ENCODE data around the gene USP33. TPM values are rescaled to one million over a fixed set of nuclear protein-coding genes. Genes with fewer than 3 reads are reported as not detected.
A peak's percentile ranks its signal among the peaks of the same experiment; 100 is the strongest.
"Not testable (repeated sequence)": the region's sequence is repeated elsewhere in the genome, so short reads cannot be mapped to it uniquely, and the experiment has no call there.

USP33 gene
- total RNA-seq, 1 experiment from 2014 or later, result 51.5 TPM

DNA sequence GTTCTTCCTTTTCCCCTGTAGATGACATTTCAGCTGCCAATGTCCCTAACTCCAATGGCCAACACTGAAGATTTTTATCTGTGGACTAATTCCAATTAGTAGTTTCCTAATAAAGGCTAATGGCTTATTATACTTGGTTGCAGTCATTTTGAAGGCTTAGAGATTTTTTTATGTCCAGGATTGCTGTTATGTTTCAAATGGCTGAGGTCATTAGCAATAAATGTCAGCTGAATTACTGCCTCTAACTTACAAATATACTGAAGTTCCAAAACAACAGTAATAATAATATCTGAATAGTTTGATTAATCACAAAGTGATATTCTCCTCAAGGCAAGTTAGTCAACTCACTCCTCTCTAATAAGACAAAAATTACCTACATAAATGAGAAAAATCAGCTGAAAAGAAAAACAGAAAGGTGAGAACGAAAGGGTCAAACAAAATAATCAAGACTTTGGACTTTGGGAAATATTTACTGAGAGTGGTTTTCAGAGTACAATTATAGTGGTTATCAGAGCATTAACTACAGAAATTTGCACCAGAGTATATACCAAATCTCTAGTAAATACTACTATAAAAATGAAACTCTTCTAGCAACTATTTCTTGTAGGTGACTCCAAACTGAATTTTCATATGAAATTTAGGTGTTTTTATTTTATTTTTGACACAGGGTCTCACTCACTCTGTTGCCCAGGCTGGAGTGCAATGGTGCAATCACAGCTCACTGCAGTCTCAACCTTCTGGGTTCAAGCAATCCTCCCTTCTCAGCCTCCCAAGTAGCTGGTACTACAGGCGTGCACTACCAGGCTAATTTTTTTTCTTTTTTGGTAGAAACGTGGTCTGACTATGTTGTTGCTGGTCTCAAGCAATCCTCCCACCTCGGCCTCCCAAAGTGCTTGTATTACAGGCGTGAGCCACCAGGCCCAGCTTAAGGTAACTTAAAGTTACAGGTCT is 80.7 kb downstream of the USP33 start:
- H3K79me1 ChIP-seq (ENCODE audit: insufficient read depth, low read depth, low read length, poor library complexity, severe bottlenecking), result peaks cover 7% of the 10 kb centered on the region
- no peaks in the 10 kb centered on the region for H3K4me1 ChIP-seq (ENCODE audit: insufficient read depth, low read length)
- H3K18ac ChIP-seq (ENCODE audit: insufficient read length, low read depth, low read length), result no peak overlapping the region
- H2BK15ac ChIP-seq (ENCODE audit: low read depth, low read length), result no peak overlapping the region
- H3K36me3 Mint-ChIP-seq (ENCODE audit: insufficient read depth in 1 of 3, low read depth in 3 of 3), result peaks cover 3 to 4% (median 4%) of the 10 kb centered on the region in 3 experiments; a peak in 4 of 7 replicates
- no peaks in the 10 kb centered on the region for H3K9me3 Mint-ChIP-seq
- no peak overlapping the region for H2AFZ ChIP-seq (ENCODE audit: low read length)
- H3K4ac ChIP-seq (ENCODE audit: low read depth, low read length), result no peak overlapping the region
- H3K27me3 Mint-ChIP-seq (ENCODE audit: low read depth), result no peaks in the 10 kb centered on the region
- no peak overlapping the region for H3K4me3 Mint-ChIP-seq
- no peaks in the 10 kb centered on the region for H3K27me3 ChIP-seq (ENCODE audit: insufficient read depth, low read length)
- no peak overlapping the region for H2AK5ac ChIP-seq (ENCODE audit: insufficient read length, low read length)
- H3K4me1 Mint-ChIP-seq, result peaks cover 15 to 22% of the 10 kb centered on the region in 2 experiments
- 0 out of 7 replicates have a peak overlapping the region, but pooled peaks of 1 of the 3 experiments have one; percentile 3 for H3K27ac Mint-ChIP-seq
- no peak overlapping the region for H3K23ac ChIP-seq (ENCODE audit: insufficient read length, low read depth, low read length)
- H3K79me2 ChIP-seq (ENCODE audit: insufficient read depth, low read length), result peaks cover 23% of the 10 kb centered on the region
- no peak for DNase-seq
- no peak for TF ChIP-seq CTCF (conservative IDR thresholded peaks at IDR 0.05)
- H4K5ac ChIP-seq (ENCODE audit: insufficient read length, low read depth, low read length), result no peak overlapping the region
- WGBS (ENCODE audit: extremely low coverage, insufficient read length, low lambda C conversion rate), result no CpG with 5 or more reads among the region's 5 CpGs
- no peak overlapping the region for H4K8ac ChIP-seq (replicated peaks; ENCODE audit: insufficient read length, low read depth, low read length)
- peaks cover 12% of the 10 kb centered on the region for H3K23me2 ChIP-seq (ENCODE audit: insufficient read length, low read depth, low read length, poor library complexity, severe bottlenecking)
- no peak overlapping the region for H3K9ac ChIP-seq (ENCODE audit: extremely low read depth, insufficient read length, low read length)
- H2BK20ac ChIP-seq (ENCODE audit: low read depth, low read length, poor library complexity, severe bottlenecking), result no peak overlapping the region
- no peak overlapping the region for H3K4me2 ChIP-seq (ENCODE audit: insufficient read depth, insufficient read length, low read length)
- H3T11ph ChIP-seq (ENCODE audit: low read length), result no peak overlapping the region
- no peak overlapping the region for H3K14ac ChIP-seq (ENCODE audit: insufficient read depth, low read length)
- H2BK12ac ChIP-seq (ENCODE audit: insufficient read length, low read depth, low read length), result no peak overlapping the region
- H3K9me3 ChIP-seq (ENCODE audit: control insufficient read depth, low read depth, low read length), result no peaks in the 10 kb centered on the region
- no peak overlapping the region for H4K91ac ChIP-seq (ENCODE audit: insufficient read length, low read depth, low read length)
- no peaks in the 10 kb centered on the region for H4K20me1 ChIP-seq (ENCODE audit: control insufficient read depth, insufficient read depth, insufficient read length)
- H2BK120ac ChIP-seq (ENCODE audit: low read depth, low read length, poor library complexity, severe bottlenecking), result no peak overlapping the region
- H3K27ac ChIP-seq (ENCODE audit: insufficient read length, low read depth, low read length), result no peak overlapping the region
- H2BK5ac ChIP-seq (ENCODE audit: insufficient read length, low read length), result no peak overlapping the region
- H3K56ac ChIP-seq (ENCODE audit: insufficient read length, low read depth, low read length), result no peak overlapping the region

DNA sequence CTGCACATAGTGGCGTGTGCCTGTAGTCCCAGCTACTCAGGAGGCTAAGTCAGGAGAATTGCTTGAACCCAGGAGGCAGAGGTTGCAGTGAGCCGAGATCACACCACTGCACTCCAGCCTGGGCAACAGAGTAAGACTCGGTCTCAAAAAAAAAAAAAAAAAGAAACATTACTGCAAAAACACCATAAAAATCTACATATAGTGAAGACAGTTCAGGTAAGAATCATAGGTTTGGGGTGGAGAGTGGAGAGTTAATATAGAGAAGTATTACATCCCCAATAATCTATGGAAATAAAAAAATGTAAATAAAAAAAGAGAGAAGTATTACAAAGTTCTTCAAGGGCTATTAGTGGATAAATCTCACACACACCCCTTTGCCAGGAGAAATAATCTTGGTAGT is 84.8 kb downstream of the USP33 start:
- not testable (repeated sequence) for H4K20me1 ChIP-seq (ENCODE audit: control insufficient read depth, insufficient read depth, insufficient read length); H3K23ac ChIP-seq (ENCODE audit: insufficient read length, low read depth, low read length); H2AK5ac ChIP-seq (ENCODE audit: insufficient read length, low read length); H3K18ac ChIP-seq (ENCODE audit: insufficient read length, low read depth, low read length); H3K9me3 ChIP-seq (ENCODE audit: control insufficient read depth, low read depth, low read length); H3K4me3 Mint-ChIP-seq; H2BK12ac ChIP-seq (ENCODE audit: insufficient read length, low read depth, low read length); H2BK20ac ChIP-seq (ENCODE audit: low read depth, low read length, poor library complexity, severe bottlenecking); H2AFZ ChIP-seq (ENCODE audit: low read length); H3K27ac ChIP-seq (ENCODE audit: insufficient read length, low read depth, low read length); H3K9ac ChIP-seq (ENCODE audit: extremely low read depth, insufficient read length, low read length); DNase-seq; H2BK120ac ChIP-seq (ENCODE audit: low read depth, low read length, poor library complexity, severe bottlenecking); H3K14ac ChIP-seq (ENCODE audit: insufficient read depth, low read length); H3K9me3 Mint-ChIP-seq; H4K8ac ChIP-seq (replicated peaks; ENCODE audit: insufficient read length, low read depth, low read length); H4K91ac ChIP-seq (ENCODE audit: insufficient read length, low read depth, low read length); H2BK5ac ChIP-seq (ENCODE audit: insufficient read length, low read length); H3K4ac ChIP-seq (ENCODE audit: low read depth, low read length); H2BK15ac ChIP-seq (ENCODE audit: low read depth, low read length); H3K27me3 ChIP-seq (ENCODE audit: insufficient read depth, low read length); H3K27ac Mint-ChIP-seq; H3K36me3 Mint-ChIP-seq (ENCODE audit: insufficient read depth in 1 of 3, low read depth in 3 of 3); H4K5ac ChIP-seq (ENCODE audit: insufficient read length, low read depth, low read length); H3K4me2 ChIP-seq (ENCODE audit: insufficient read depth, insufficient read length, low read length); H3K4me1 ChIP-seq (ENCODE audit: insufficient read depth, low read length); H3K27me3 Mint-ChIP-seq (ENCODE audit: low read depth); H3T11ph ChIP-seq (ENCODE audit: low read length); H3K23me2 ChIP-seq (ENCODE audit: insufficient read length, low read depth, low read length, poor library complexity, severe bottlenecking); H3K56ac ChIP-seq (ENCODE audit: insufficient read length, low read depth, low read length)
- H3K79me1 ChIP-seq (ENCODE audit: insufficient read depth, low read depth, low read length, poor library complexity, severe bottlenecking), result peaks cover 10% of the 10 kb centered on the region
- peaks cover 17 to 28% of the 10 kb centered on the region in 2 experiments for H3K4me1 Mint-ChIP-seq
- WGBS (ENCODE audit: extremely low coverage, insufficient read length, low lambda C conversion rate), result no CpG with 5 or more reads among the region's 3 CpGs
- peaks cover 18% of the 10 kb centered on the region; the same call in 1 of the 2 replicates for H3K79me2 ChIP-seq (ENCODE audit: insufficient read depth, low read length)

Measured in H9 (cell line).